H9 (cell line): ENCODE data around the gene ARF1. TPM values are rescaled to one million over a fixed set of nuclear protein-coding genes. Genes with fewer than 3 reads are reported as not detected.

Source experiments
- DNase-seq: peaks from one replicate; pipeline ENCODE4 v3.0.0-alpha.2; 2017
- H2AFZ ChIP-seq: one replicate; pipeline ENCODE4 v1.6.1; 2013; ENCODE audit warnings: mild to moderate bottlenecking, low read length, control low read depth, moderate library complexity
- H2AK5ac ChIP-seq: 2 replicates; pipeline ENCODE4 v1.6.1; 2013; ENCODE audit warnings: low read length, control low read depth, mixed read lengths; ENCODE audit not compliant: insufficient read length
- H2BK120ac ChIP-seq: one replicate; pipeline ENCODE4 v1.6.1; 2013; ENCODE audit warnings: low read depth, mild to moderate bottlenecking, low read length, control low read depth, inconsistent platforms; ENCODE audit not compliant: poor library complexity, severe bottlenecking
- H2BK12ac ChIP-seq: 2 replicates; pipeline ENCODE4 v1.6.1; 2013; ENCODE audit warnings: low read length, control low read depth, mixed read lengths, low read depth; ENCODE audit not compliant: insufficient read length
- H2BK15ac ChIP-seq: 2 replicates; pipeline ENCODE4 v1.6.1; 2013; ENCODE audit warnings: low read depth, low read length, control low read depth
- H2BK20ac ChIP-seq: one replicate; pipeline ENCODE4 v1.6.1; 2013; ENCODE audit warnings: low read depth, mild to moderate bottlenecking, low read length, control low read depth, inconsistent platforms; ENCODE audit not compliant: poor library complexity, severe bottlenecking
- H2BK5ac ChIP-seq: 2 replicates; pipeline ENCODE4 v1.6.1; 2013; ENCODE audit warnings: low read length, control low read depth, mixed read lengths; ENCODE audit not compliant: insufficient read length
- H3K14ac ChIP-seq: 2 replicates; pipeline ENCODE4 v1.6.1; 2013; ENCODE audit warnings: low read length, control low read depth; ENCODE audit not compliant: insufficient read depth
- H3K18ac ChIP-seq: 2 replicates; pipeline ENCODE4 v1.6.1; 2013; ENCODE audit warnings: low read depth, mild to moderate bottlenecking, mixed read lengths, low read length, control low read depth; ENCODE audit not compliant: insufficient read length
- H3K23ac ChIP-seq: 2 replicates; pipeline ENCODE4 v1.6.1; 2013; ENCODE audit warnings: low read length, control low read depth, mixed read lengths, low read depth; ENCODE audit not compliant: insufficient read length
- H3K23me2 ChIP-seq: 2 replicates; pipeline ENCODE4 v1.6.1; 2013; ENCODE audit warnings: low read depth, mild to moderate bottlenecking, mixed read lengths, low read length, control low read depth; ENCODE audit not compliant: insufficient read length, poor library complexity, severe bottlenecking
- H3K27ac ChIP-seq: 2 replicates; pipeline ENCODE4 v1.5.1; 2013; ENCODE audit warnings: low read length, control low read depth, mixed read lengths, low read depth; ENCODE audit not compliant: insufficient read length
- H3K27me3 ChIP-seq: 2 replicates; pipeline ENCODE4 v1.6.1; 2013; ENCODE audit warnings: low read length, control low read depth, inconsistent platforms; ENCODE audit not compliant: insufficient read depth
- H3K4ac ChIP-seq: 2 replicates; pipeline ENCODE4 v1.6.1; 2013; ENCODE audit warnings: low read depth, mild to moderate bottlenecking, control low read depth, inconsistent platforms, low read length, moderate library complexity
- H3K4me1 ChIP-seq: 2 replicates; pipeline ENCODE4 v1.6.1; 2013; ENCODE audit warnings: low read length, control low read depth, inconsistent platforms; ENCODE audit not compliant: insufficient read depth
- H3K4me2 ChIP-seq: 2 replicates; pipeline ENCODE4 v1.6.1; 2013; ENCODE audit warnings: low read length, control low read depth, mixed read lengths; ENCODE audit not compliant: insufficient read length, insufficient read depth
- H3K56ac ChIP-seq: 2 replicates; pipeline ENCODE4 v1.6.1; 2013; ENCODE audit warnings: low read depth, mild to moderate bottlenecking, mixed read lengths, low read length, control low read depth; ENCODE audit not compliant: insufficient read length
- H3K79me1 ChIP-seq: 2 replicates; pipeline ENCODE4 v1.6.1; 2013; ENCODE audit warnings: low read depth, mild to moderate bottlenecking, moderate library complexity, low read length, control low read depth, inconsistent platforms; ENCODE audit not compliant: insufficient read depth, poor library complexity, severe bottlenecking
- H3K79me2 ChIP-seq: 2 replicates; pipeline ENCODE4 v1.6.1; 2013; ENCODE audit warnings: low read length, control low read depth, inconsistent platforms; ENCODE audit not compliant: insufficient read depth
- H3K9ac ChIP-seq: 2 replicates; pipeline ENCODE4 v1.6.1; 2013; ENCODE audit warnings: low read length, control low read depth, mixed read lengths; ENCODE audit not compliant: insufficient read length; ENCODE audit errors: extremely low read depth
- H3K9me3 ChIP-seq: one replicate; pipeline ENCODE4 v1.6.1; 2013; ENCODE audit warnings: low read depth, low read length, inconsistent platforms; ENCODE audit not compliant: control insufficient read depth
- H3T11ph ChIP-seq: one replicate; pipeline ENCODE4 v1.6.1; 2013; ENCODE audit warnings: mild to moderate bottlenecking, low read length, control low read depth, inconsistent platforms
- H4K20me1 ChIP-seq: one replicate; pipeline ENCODE4 v1.6.1; 2013; ENCODE audit not compliant: control insufficient read depth, insufficient read length, insufficient read depth
- H4K5ac ChIP-seq: 2 replicates; pipeline ENCODE4 v1.6.1; 2013; ENCODE audit warnings: low read depth, mild to moderate bottlenecking, mixed read lengths, low read length, control low read depth; ENCODE audit not compliant: insufficient read length
- H4K8ac ChIP-seq: replicated peaks from 2 replicates; pipeline ENCODE4 v1.6.1; 2013; ENCODE audit warnings: low read length, control low read depth, mixed read lengths, low read depth; ENCODE audit not compliant: insufficient read length
- H4K91ac ChIP-seq: 2 replicates; pipeline ENCODE4 v1.6.1; 2013; ENCODE audit warnings: low read depth, mild to moderate bottlenecking, moderate library complexity, mixed read lengths, low read length, control low read depth; ENCODE audit not compliant: insufficient read length
- H3K27ac Mint-ChIP-seq, 3 experiments: 2 replicates in 2 of 3; 3 replicates in 1 of 3; pipeline ENCODE4 v1.8.0; 2020 to 2021; ENCODE audit warnings: mixed read lengths in 3 of 3, mild to moderate bottlenecking in 1 of 3, moderate library complexity in 1 of 3
- H3K27me3 Mint-ChIP-seq: 2 replicates; pipeline ENCODE4 v1.8.0; 2021; ENCODE audit warnings: low read depth, mild to moderate bottlenecking, moderate library complexity, mixed read lengths
- H3K36me3 Mint-ChIP-seq, 3 experiments: 2 replicates in 2 of 3; 3 replicates in 1 of 3; pipeline ENCODE4 v1.8.0; 2020 to 2021; ENCODE audit warnings: low read depth in 3 of 3, mixed read lengths in 3 of 3; ENCODE audit not compliant: insufficient read depth in 1 of 3
- H3K4me1 Mint-ChIP-seq, 2 experiments: 2 replicates each; pipeline ENCODE4 v1.8.0; 2020; ENCODE audit warnings: mixed read lengths in 2 of 2
- H3K4me3 Mint-ChIP-seq, 2 experiments: 2 replicates in 1 of 2; 3 replicates in 1 of 2; pipeline ENCODE4 v1.8.0; 2020 to 2021; ENCODE audit warnings: mild to moderate bottlenecking in 2 of 2, mixed read lengths in 2 of 2, moderate library complexity in 1 of 2
- H3K9me3 Mint-ChIP-seq, 2 experiments: 2 replicates in 1 of 2; 3 replicates in 1 of 2; pipeline ENCODE4 v1.8.0; 2020; ENCODE audit warnings: mild to moderate bottlenecking in 2 of 2, mixed read lengths in 2 of 2, moderate library complexity in 1 of 2
- WGBS: extraction: QIAGEN DNeasy Blood & Tissue Kit; methylation state at CpG from one replicate; pipeline ENCODE4 v1.1.7; 2013; ENCODE audit warnings: missing lambda C conversion rate, low lambda C conversion rate, mixed read lengths; ENCODE audit not compliant: insufficient read length; ENCODE audit errors: extremely low coverage; 5-methylcytosine and 5-hydroxymethylcytosine counted together
- total RNA-seq: library from RNA; stranded (reverse); gene quantifications from 2 replicates; pipeline ENCODE4 v1.2.1, GENCODE V29; 2021
- TF ChIP-seq, protein P1 (sequence below): fragments of 200-600 bp; sonication (generic); conservative IDR thresholded peaks from 3 replicates; pipeline ENCODE4 v1.8.0; 2021; ENCODE audit warnings: antibody characterized with exemption, mild to moderate bottlenecking

The ARF1 gene
- total RNA-seq, 1 experiment from 2014 or later = 258 TPM

DNA sequence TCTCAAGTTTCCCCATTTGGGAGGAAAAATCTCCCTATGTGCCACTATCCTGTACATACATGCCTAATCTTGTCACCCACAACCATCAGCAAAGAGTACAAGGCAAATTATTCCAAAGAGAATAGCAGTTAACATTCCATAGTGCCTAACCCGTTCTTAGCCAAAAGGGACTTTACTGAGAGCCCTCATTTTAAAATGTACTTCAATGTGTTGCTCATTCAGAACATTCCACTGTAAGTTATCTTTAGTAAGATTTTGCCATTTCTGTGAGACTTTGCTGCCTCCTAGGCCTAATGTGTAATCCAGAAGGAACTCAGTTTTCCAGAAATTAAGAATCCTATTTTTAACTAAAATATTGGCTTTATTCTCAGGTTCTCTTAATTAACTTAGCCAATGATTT is 37.8 kb downstream of the ARF1 start:
- no peak overlapping the region for H3K14ac ChIP-seq
- no peaks in the 10 kb centered on the region for H3K79me2 ChIP-seq

More for the DNA sequence above, 37.8 kb downstream of the ARF1 start:
- Histone ChIP-seq H3K23ac (no peak overlapping the region), H4K5ac (no peak overlapping the region), H3K18ac (no peak overlapping the region), H3K23me2 (no peaks in the 10 kb centered on the region), H3K4me1 (no peaks in the 10 kb centered on the region), H3K27me3 (peaks cover 2% of the 10 kb centered on the region; the same call in 1 of the 2 replicates), H2BK5ac (no peak overlapping the region), H4K91ac (no peak overlapping the region), H2AFZ (no peak overlapping the region), H2BK20ac (no peak overlapping the region), H4K20me1 (no peaks in the 10 kb centered on the region), H4K8ac (no peak overlapping the region), H3K4ac (no peak overlapping the region), H3K56ac (no peak overlapping the region), H3K9me3 (no peaks in the 10 kb centered on the region), H2BK120ac (no peak overlapping the region), H2BK15ac (no peak overlapping the region), H3K9ac (no peak overlapping the region), H3K4me2 (no peak overlapping the region), H3K79me1 (no peaks in the 10 kb centered on the region), H3T11ph (no peak overlapping the region), H2BK12ac (no peak overlapping the region), H3K27ac (no peak overlapping the region), H2AK5ac (no peak overlapping the region)
- Mint-ChIP-seq H3K27me3 (peaks cover 40% of the 10 kb centered on the region), H3K27ac (no peak overlapping the region), H3K36me3 (peaks cover 7 to 9% (median 7%) of the 10 kb centered on the region in 3 experiments; a peak in 6 of 7 replicates), H3K9me3 (peaks cover 34 to 36% of the 10 kb centered on the region in 2 experiments), H3K4me1 (0 out of 4 replicates have a peak, but pooled peaks cover 0 to 3% of the 10 kb centered on the region in 2 experiments), H3K4me3 (no peak overlapping the region)
- no peak for DNase-seq
- TF ChIP-seq, protein P1, sequence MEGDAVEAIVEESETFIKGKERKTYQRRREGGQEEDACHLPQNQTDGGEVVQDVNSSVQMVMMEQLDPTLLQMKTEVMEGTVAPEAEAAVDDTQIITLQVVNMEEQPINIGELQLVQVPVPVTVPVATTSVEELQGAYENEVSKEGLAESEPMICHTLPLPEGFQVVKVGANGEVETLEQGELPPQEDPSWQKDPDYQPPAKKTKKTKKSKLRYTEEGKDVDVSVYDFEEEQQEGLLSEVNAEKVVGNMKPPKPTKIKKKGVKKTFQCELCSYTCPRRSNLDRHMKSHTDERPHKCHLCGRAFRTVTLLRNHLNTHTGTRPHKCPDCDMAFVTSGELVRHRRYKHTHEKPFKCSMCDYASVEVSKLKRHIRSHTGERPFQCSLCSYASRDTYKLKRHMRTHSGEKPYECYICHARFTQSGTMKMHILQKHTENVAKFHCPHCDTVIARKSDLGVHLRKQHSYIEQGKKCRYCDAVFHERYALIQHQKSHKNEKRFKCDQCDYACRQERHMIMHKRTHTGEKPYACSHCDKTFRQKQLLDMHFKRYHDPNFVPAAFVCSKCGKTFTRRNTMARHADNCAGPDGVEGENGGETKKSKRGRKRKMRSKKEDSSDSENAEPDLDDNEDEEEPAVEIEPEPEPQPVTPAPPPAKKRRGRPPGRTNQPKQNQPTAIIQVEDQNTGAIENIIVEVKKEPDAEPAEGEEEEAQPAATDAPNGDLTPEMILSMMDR = no peak
- WGBS = no CpG with 5 or more reads among the region's 1 CpG
